Breast epithelium (tissue), 4 donors: ENCODE results near the gene MRPL55. TPM values are rescaled to one million over a fixed set of nuclear protein-coding genes. Genes with fewer than 3 reads are reported as not detected.

ENCODE experiments used
- DNase-seq, 2 donors: peaks; one replicate each; pipeline ENCODE4 v3.0.0-alpha.2; 2019; ENCODE audit warnings: low spot score in 2 of 2
- H3K27ac ChIP-seq, 2 donors: fragments of 200-600 bp; sonication (generic) in 1 of 2; one replicate each; pipeline ENCODE4 v1.5.1; 2016 to 2019; ENCODE audit warnings: mild to moderate bottlenecking in 1 of 2
- H3K27me3 ChIP-seq, 2 donors: fragments of 200-600 bp; sonication (generic) in 1 of 2; one replicate each; pipeline versions ENCODE4 v1.5.1 to v1.6.0; 2017 to 2019; ENCODE audit warnings: control low read depth in 1 of 2, mild to moderate bottlenecking in 1 of 2
- H3K36me3 ChIP-seq: fragments of 200-600 bp; one replicate; pipeline ENCODE4 v1.5.1; 2019
- H3K4me1 ChIP-seq, 2 donors: fragments of 200-600 bp; sonication (generic); one replicate each; pipeline ENCODE4 v1.5.1; 2016 to 2019; ENCODE audit warnings: control low read depth in 1 of 2
- H3K4me3 ChIP-seq, 3 donors: fragments of 200-600 bp; sonication (generic); 1 replicate in 2 of 3; 2 replicates in 1 of 3; pipeline ENCODE4 v1.5.1; 2016 to 2019; ENCODE audit warnings: mild to moderate bottlenecking in 3 of 3, moderate library complexity in 2 of 3
- H3K9me3 ChIP-seq, 2 donors: fragments of 200-600 bp; sonication (generic) in 1 of 2; one replicate each; pipeline ENCODE4 v1.5.1; 2016 to 2019; ENCODE audit warnings: control low read depth in 1 of 2
- CTCF ChIP-seq, 3 donors: fragments of 450-650 bp; IDR thresholded peaks; one replicate each; pipeline ENCODE4 v1.5.1; 2016 to 2017; ENCODE audit warnings: antibody characterized with exemption in 3 of 3, mild to moderate bottlenecking in 3 of 3, moderate library complexity in 3 of 3
- POLR2A ChIP-seq: fragments of 450-650 bp; IDR thresholded peaks from one replicate; pipeline ENCODE4 v1.6.1; 2016; ENCODE audit warnings: antibody characterized with exemption, mild to moderate bottlenecking, moderate library complexity
- POLR2AphosphoS5 ChIP-seq, 3 donors: sonication (generic); formaldehyde crosslinking; IDR thresholded peaks; one replicate each; pipeline ENCODE4 v1.6.1; 2017; ENCODE audit warnings: antibody characterized with exemption in 3 of 3
- intact Hi-C: fragments of 100-400 bp; cut with DNase I; formaldehyde crosslinking; loops from one replicate; pipeline ENCODE4 v1.15.1; 2023; ENCODE audit warnings: low total_unique reads
- total RNA-seq, 3 donors: library from RNA; depleted of rRNA; stranded (reverse); fragments of >200 nt; gene quantifications; one replicate each; pipeline ENCODE4 v1.1.0, GENCODE V29; 2016

Gene MRPL55
- total RNA-seq, 3 donors from 2014 or later, result 76.4 to 108 (median 102) TPM

- DNase-seq, result no peak
- no peaks in the 10 kb centered on the region for H3K27me3 ChIP-seq
- H3K36me3 ChIP-seq, result no peaks in the 10 kb centered on the region
- H3K27ac ChIP-seq, result no peak overlapping the region
- H3K4me3 ChIP-seq, result no peak overlapping the region
- peaks cover 3 to 9% of the 10 kb centered on the region in 2 donors for H3K4me1 ChIP-seq
- TF ChIP-seq POLR2AphosphoS5 (IDR thresholded peaks at IDR 0.05) (no peak), POLR2A (no peak), CTCF (IDR thresholded peaks at IDR 0.05) (no peak)
- no peaks in the 10 kb centered on the region for H3K9me3 ChIP-seq
- intact Hi-C loops, result loop anchor here (2.0 kb wide), 1 partner anchor 34 kb away; no protein-coding TSS in a partner anchor
These were observed 30.1 kb downstream of the MRPL55 start for GRCh38 chr1:228079013-228079412.

- Histone ChIP-seq H3K27me3 (no peaks in the 10 kb centered on the region), H3K4me1 (peaks cover 3 to 9% of the 10 kb centered on the region in 2 donors), H3K36me3 (no peaks in the 10 kb centered on the region), H3K27ac (no peak overlapping the region), H3K9me3 (no peaks in the 10 kb centered on the region), H3K4me3 (no peak overlapping the region)
- no peak for DNase-seq
- intact Hi-C loops, result loop anchor here (2.0 kb wide), 1 partner anchor 35 kb away; no protein-coding TSS in a partner anchor
- TF ChIP-seq CTCF (IDR thresholded peaks at IDR 0.05), result no peak
- no peak for TF ChIP-seq POLR2AphosphoS5 (IDR thresholded peaks at IDR 0.05)
- TF ChIP-seq POLR2A, result no peak
These were observed 31.4 kb downstream of the MRPL55 start for GRCh38 chr1:228077565-228078330.

- TF ChIP-seq POLR2A, result no peak
- TF ChIP-seq POLR2AphosphoS5 (IDR thresholded peaks at IDR 0.05), result no peak
- TF ChIP-seq CTCF (IDR thresholded peaks at IDR 0.05), result no peak
- H3K4me1 ChIP-seq, result peaks cover 3 to 9% of the 10 kb centered on the region in 2 donors
- no peak for DNase-seq
- no peak overlapping the region for H3K27ac ChIP-seq
- H3K36me3 ChIP-seq, result no peaks in the 10 kb centered on the region
- no peaks in the 10 kb centered on the region for H3K9me3 ChIP-seq
- H3K27me3 ChIP-seq, result no peaks in the 10 kb centered on the region
- no peak overlapping the region for H3K4me3 ChIP-seq
- intact Hi-C loops, result no loop called here
These were observed 32.2 kb downstream of the MRPL55 start for GRCh38 chr1:228076796-228077430.

- TF ChIP-seq CTCF (IDR thresholded peaks at IDR 0.05), result no peak
- TF ChIP-seq POLR2AphosphoS5 (IDR thresholded peaks at IDR 0.05), result no peak
- TF ChIP-seq POLR2A, result no peak
- intact Hi-C loops, result no loop called here
- no peak overlapping the region for H3K4me3 ChIP-seq
- no peaks in the 10 kb centered on the region for H3K36me3 ChIP-seq
- peaks cover 0 to under 1% of the 10 kb centered on the region in 2 donors for H3K4me1 ChIP-seq
- no peak for DNase-seq
- H3K27me3 ChIP-seq, result no peaks in the 10 kb centered on the region
- H3K27ac ChIP-seq, result no peak overlapping the region
- no peaks in the 10 kb centered on the region for H3K9me3 ChIP-seq
These were observed 33.3 kb downstream of the MRPL55 start for GRCh38 chr1:228075801-228076271.
